HG03378 (cell line): ENCODE results near the gene BRD1.

ENCODE experiments used
- ATAC-seq: cut with Tn5 transposase; IDR thresholded peaks from one replicate; pipeline ENCODE4 v1.9.1; 2021; ENCODE audit warnings: mild to moderate bottlenecking, moderate library complexity; ENCODE audit not compliant: unreplicated experiment

BRD1 gene

DNA sequence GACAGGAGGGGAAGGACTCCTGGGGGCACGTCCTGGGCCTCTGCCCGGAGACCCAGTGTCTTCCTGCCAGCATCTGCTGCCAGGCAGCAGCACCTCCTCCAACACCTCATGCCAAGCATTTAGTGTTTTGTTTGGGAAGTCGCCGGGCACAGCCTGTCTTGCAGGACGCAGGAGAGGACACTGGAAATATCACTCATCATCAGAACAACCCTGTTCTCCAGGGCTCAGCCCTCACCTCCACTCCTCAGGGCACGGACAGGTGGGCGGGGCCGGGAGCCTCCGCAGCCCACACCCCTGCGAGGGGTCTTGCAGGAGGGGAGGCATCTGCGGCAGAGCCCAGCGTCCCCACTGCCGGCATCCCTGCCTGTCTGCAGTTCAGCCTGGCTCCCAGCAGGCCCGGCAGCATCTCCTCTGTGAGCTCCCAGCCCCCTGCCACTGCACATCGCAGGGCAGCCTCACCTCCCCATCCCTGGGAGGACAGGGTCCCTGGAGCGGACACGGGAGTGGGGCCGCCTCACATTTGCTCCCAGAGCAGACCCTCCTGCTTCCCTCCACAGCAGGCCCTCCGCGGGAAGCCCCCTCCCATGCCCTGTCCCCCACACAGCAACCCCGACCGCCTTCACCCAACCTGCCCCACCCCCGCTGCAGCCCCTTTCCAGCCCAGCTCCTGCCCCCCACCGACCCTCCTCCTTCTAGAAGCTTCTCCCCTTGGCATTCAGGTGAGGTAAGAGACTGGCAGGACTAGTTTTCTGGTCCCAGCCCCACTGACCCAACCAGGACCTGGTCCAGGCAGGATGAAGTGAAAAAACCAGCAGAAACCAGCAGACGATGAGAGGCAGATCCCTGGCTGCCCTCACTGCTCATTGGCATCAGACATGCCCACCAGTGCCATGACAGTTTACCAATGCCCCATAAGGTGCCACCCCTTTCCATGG is 72.7 kb downstream of the BRD1 start:
- no peak for ATAC-seq

DNA sequence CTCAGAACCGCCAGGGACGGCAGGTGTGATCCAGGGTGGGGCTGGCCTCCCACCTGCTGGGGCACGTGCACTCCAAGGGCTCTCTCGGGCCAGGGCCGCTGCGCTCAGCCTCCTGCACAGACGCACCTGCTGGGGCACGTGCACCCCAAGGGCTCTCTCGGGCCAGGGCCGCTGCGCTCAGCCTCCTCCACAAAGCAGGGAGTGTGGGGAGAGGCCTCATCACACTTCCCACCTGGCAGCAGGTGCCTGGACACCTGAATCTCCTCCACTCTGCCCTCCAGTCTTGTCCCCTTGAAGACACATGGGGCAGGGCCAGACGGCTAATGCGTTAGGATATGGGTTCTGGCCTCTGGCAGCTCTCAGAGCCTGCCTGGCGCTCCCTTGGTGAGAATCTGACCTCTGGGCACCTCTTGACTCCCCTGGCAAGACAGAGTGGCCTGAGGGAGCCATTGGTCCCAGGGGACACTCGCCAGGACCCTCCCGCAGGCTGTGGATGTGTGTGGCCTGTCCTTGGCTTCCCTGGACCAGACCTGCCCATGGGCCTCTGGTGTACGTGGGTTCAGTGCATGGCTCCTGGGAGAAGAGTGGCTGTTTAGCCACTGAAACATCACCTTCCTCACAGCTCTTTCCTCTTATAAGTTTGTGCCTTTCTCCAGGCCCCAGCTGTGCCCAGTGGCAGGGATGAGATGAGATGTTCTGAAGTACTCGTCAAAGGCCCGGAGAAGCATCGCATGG is 73.5 kb downstream of the BRD1 start:
- no peak for ATAC-seq

DNA sequence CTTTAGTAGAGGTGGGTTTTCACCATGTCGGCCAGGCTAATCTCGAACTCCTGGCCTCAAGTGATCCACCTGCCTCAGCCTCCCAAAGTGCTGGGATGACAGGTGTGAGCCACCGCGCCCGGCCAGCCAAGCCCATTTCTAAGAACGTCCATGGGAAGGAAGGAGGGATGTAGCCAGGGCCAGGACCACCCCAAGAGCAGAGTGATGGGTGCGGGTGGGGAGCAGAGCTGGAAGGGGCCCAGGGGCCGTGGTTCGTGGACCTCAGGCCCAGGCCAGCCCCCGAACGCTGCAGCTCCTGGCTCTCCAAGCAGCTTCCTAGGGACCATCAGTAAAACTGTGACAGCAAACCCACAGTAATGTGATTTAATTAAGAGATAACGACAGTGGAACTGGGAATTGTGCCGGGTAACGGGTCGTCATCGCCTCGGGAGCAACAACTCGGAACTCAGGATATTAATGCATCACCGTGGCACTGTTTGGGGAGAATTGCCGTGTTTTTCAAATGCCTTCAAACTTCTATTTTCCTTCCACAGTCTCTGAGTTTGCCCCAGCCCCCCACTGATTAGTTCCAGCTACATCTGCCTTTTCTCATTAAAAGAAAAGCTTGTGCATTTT is 74.3 kb downstream of the BRD1 start:
- ATAC-seq, result no peak

DNA sequence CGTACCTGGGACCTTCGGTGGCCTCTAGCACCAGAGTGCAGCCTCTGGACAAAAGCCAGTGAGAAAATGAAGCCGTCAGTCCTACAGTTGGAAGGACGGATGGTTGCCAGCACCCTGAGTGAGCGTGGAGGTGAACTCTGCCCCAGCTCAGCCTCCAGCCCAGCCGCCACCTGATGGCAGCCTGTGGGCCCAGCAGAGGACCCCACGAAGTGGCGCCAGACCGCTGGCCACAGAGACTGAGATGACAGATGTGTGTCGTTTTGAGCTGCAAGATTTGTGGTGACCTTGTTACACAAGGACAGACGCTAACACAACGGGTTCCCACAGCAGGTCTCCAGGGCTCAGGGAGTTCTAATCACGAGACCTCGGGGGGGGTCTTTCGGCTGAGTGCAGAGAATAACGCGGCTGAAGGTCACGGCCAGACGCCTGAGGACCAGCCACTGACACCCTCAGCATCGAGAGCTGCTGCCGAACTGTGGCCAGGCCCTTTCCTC is 75.0 kb downstream of the BRD1 start:
- no peak for ATAC-seq

DNA sequence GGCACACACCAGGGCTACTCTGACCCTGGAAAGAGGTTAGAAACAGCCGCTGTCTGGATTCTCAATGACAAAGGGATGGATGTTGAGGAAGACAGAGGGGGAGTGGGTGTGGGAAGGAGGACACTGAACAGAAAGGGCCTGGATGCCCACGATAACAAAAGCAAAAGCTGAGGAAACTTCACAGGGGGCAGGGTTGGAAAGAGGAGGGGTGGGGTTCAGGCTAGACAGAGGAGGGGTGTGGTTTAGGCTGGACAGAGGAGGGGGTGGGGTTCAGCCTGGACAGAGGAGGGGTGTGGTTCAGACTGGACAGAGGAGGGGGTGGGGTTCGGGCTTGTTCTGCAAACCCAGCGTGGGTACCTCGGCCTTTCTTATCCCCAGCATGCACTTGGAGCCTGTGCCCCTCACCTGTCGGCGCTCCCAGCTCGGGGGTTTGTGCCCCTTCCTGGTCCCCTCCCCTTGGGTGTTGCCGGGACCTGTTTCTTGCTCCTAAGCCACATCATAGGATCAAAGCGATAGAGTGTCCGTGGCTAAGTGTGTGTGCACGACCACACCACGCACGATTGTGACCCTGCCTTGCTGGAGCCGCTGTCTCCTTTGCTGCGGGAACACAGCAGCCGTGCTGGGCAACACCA is 75.6 kb downstream of the BRD1 start:
- no peak for ATAC-seq

DNA sequence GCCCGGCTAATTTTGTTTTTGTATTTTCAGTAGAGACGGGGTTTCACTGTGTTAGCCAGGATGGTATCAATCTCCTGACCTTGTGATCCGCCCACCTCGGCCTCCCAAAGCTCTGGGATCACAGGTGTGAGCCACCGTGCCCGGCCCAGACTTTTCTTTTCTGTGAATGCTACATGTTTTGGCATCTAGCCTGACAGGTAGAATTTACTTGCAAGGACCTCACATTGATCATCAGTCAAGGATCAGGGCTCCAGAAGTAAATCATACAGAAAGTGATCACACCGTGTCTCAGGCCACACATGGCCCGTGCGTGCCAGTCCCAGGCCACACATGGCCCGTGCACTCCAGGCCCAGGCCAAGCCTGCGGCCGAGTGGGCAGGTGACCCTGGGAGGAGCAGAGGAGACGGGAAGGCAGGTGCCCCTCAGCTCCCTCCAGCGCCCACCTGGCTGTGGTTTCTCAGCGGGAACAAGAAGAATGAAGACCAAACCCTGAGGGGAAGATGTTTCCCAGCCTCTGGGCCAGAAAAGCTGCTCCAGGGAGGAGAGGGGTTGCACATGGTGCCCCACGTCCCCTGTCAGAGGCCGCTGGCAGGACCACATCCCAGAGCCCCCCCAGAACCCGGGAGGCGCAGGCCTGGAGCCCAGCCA is 76.2 kb downstream of the BRD1 start:
- ATAC-seq, result no peak

DNA sequence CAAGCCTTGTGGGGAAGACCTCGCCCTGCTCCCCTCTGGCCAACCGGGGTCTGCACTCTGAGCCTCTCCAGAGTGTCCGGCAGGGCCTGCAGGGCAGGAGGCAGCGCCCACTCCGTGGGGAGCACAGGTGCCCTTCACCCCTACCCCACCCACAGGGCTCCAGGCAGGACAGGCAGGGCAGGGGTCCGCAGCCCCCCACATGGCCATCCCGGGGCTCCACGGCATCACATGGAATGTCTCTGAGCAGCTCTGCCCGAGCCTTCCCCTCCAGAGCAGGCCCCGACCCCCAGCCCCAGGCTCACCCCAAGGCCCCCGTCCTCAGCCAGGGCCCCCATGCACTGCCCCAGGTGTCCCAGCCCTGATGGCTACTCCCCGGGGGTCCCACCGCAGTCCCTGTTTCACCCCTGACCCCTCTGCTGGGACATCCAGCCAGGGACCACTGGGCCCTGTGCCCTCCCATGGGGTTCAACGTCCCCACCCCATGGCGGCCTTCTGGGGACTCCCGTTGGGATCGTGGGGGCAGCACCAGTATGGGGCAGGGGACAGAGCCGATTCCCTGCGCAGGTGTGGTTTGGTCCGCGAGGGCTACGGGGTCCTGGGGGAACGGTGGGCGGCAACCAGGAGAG is 77.7 kb downstream of the BRD1 start:
- ATAC-seq, result no peak

DNA sequence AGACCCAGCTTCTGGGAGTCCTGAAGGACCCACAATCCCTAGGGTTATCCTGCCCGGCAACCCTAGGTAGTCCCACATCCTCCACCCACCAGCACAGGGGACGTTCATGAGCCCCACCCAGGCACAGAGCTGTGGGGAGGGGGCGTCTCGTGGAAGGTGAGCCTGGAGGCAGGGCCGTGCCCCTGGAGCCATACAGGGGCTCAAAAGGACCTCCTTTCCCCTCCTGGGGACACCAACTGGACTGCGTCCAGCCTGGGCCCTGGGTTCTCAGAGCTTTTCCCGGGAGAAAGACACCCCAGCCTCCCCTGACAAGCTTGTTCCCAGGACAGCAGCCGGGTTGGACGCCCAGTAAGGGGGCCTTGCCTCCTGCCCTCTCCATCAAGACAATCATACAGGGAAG is 78.4 kb downstream of the BRD1 start:
- ATAC-seq, result no peak

DNA sequence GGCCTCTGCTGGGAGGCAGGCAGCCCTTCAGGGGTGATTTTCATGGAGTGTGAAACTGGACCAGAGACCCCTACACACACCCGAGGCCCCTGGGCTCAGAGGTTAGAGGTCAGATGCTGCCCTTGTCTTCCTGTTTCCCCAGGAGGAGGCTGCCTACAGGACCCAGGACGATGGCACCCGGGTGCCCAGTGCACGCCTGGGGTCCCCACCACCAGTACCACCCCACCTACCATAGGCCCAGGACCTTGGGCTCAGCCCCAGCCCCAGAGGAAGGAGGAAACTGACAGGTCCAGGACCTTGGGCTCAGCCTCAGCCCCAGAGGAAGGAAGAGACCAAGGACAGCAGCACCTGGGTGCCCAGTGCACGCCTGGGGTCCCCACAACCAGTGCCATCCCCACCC is 79.2 kb downstream of the BRD1 start:
- ATAC-seq, result no peak

DNA sequence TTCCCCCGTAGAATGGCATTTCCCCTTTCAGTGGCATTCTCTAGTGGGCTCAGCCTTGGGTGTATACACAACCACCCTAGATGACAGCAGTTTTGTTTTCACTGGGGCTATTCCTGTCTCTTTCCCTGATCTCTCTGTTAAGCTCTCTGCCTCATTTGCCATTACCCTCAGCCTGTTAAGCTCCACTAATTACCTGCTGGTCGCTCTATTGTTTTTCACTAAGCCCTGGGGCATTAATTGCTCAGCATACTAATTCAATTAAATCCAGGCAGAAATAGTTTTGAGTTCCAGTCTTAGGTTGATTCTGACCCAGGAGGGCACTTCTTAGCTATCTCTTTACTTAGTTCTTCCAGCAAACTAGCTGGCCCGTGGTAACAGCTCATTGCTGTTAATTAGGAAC is 80.0 kb downstream of the BRD1 start:
- no peak for ATAC-seq

DNA sequence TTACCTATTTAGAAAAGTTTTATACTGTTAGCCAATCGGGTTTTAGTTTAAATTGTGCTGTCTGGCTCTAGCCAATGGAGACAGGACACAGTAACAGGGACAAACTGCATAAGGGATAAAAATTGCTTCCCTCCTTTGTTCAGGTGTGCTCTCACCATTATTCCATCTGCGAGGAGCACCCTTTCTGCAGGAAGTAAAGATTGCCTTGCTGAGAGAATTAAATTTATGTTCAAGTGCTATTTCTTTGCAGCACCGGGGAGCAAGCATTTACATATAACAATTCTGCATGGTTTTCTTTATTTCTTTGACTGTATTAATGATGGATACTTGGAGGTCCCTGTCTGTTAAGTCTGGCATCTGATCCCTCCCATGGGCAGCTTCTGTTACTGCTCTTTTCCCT is 80.5 kb downstream of the BRD1 start:
- ATAC-seq, result no peak

DNA sequence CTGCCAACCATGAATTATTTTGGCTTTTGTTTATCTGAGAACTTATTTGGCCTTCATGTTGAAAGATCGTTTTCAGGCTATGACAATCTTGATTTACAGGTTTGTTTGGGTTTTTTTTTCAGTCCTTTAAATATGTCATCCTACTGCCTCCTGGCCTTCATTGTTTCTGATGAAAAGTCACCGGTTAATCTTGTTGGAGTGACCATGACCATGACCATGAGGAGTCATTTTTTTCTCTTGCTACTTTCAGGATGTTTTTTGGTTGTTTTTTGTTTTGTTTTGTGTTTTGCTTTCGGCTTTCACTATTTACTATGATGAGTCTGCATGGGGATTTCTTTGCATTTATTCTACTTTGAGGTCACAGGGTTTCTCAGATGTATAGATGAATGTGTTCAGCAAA is 81.6 kb downstream of the BRD1 start:
- no peak for ATAC-seq

DNA sequence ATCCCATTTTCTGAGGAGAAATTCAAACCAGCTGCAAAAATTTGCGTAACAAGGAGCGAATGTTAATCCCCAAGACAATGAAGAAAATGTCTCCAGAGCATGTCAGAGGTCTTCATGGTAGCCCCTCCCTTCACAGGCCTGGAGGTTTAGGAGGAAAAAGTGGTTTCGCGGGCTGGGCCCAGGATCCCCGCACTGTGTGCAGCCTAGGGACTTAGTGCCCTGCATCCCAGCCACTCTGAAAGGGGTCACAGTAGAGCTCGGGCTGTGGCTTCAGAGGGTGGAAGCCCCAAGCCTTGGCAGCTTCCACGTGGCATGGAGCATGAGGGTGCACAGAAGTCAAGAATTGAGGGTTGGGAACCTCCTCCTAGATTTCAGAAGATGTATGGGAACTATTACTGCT is 87.4 kb downstream of the BRD1 start:
- ATAC-seq, result no peak

DNA sequence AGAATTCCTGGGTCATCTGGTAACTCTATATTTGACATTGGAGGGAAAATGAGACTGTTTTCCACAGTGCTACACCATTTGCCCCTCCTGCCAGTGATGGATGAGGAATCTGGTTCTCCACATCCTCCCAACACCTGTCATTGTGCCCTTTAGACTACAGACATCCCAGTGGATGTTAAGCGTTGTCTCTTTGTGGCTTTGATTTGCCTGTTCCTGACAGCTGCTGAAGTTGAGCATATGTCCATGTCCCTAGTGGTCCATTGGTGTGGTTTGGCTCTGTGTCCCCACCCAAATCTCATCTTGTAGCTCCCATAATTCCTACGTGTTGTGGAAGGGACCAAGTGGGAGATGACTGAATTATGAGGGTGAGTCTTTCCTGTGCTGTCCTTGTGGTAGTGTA is 88.5 kb downstream of the BRD1 start:
- ATAC-seq, result no peak

DNA sequence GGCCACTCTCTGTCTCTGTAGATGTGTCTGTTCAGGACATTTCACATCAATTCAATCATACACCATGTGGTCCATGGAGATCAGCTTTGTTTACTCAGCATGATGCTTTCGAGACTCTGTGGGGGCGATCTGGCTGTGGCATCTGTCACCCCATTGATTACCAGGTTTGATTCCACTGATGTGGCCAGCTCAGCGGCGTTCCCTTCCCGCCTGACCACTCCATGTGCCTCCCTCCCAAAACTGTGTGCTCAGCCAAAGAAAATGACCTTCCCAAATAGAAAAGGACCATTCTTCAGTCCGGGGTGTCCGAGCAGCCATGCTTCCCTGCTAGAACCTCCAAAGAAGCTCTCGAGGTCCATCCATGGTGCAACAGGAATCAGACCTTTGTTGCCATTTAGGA is 89.1 kb downstream of the BRD1 start:
- no peak for ATAC-seq

DNA sequence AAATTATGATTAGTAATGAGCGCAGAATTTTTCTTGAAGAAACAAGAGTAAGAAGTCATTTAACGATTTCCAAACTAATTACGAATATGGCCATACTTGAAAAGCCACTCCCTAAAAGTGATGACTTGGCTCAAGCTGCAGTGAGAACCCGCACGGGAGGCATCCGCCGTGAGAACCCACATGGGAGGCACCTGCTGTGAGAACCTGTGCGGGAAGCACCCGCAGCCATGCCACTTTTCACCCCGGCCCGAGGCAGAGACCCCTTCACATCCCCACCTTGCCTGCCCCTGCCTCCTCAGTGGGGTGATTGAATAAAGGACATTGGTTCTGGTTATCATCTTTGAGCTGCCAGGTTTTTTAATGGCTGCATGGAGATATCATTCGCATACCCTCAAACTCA is 89.7 kb downstream of the BRD1 start:
- no peak for ATAC-seq

DNA sequence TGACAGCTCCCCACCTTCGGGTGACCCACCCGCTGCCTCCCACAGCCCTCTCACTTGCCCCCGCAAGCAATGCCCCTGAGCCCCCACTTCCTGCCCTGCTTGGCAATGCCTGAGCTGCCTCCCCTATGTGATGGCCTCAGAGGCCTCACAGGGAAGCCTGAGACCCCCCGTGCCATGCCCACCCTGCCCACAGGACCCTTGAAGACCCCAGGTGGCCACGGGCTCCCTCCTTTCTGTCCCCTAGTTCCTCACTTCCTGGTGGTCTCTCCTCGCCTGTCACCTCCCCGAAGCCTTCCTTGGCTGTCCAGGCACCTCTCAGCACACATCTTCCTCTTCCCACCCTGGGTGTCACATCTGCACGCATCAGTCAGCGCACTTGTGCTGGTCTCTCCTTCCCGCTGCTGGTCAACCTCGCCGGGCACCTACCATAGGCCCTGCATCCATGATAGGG is 90.5 kb downstream of the BRD1 start:
- ATAC-seq, result no peak

DNA sequence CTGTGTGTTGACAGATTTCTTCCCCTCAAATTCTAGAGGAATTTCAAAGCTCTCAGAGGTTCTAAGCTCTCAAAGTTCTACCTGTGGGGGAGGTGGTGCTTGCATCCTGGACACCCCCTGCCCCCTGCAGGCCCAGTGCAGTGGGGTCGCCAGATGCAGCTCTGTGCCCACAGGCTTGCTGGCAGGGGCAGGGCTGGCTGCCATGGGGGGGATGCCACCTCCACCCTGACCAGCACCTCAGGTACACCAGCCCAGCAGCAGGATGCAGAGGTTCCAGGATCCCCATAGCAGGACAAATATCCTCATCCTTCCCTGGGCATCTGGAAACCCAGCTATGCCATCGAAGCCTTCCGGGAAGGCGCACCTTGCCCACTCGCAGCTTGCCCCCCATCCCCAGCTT is 91.1 kb downstream of the BRD1 start:
- ATAC-seq, result no peak

DNA sequence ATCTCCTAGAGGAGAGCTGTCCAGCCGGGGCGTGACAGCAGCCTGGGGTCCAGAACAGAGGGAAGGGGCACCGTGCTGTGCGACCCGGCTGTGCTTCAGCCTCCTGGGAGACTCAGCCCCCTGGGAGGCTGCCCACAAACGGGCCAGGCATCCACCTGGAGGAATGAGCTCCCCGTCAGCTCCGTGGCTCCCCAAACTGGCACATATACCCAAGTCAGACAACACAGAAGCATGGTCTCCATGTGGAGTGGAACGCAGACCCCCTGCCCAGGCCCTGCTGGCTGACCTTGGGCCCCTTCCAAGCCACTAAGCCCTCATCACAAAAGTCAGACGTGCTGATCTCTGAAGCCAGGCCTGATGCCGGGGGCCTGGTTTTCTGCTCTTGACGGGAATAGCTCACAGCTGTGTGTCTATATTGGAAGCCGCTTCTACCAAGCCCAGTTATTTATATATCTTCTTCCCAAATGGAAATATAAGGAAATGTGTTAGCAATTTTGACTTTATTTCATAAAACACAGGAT is 91.7 kb downstream of the BRD1 start:
- no peak for ATAC-seq

DNA sequence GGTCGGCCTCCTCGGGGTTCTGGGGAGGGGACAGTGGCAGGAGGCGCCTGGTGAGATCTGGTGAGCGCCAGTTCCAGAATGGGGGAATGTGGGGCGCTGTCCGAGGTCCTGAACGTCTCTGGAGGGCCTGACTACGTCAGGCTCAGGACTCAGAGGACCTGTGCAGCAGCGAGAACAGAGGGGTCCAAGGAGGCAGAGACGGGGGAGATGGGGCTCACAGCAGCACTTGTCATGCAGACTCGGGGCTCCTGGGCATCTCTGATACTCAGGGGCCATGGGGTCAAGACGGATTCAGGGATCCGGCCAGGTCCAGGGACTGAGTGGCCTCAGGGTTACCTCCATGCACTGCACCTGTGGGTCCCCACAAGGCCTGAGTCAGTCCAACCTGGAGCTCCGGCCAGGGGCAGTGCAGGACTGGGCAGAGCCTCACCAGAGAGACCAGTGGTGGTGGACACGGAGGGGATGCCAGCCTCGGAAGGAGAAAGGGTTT is 92.2 kb downstream of the BRD1 start:
- no peak for ATAC-seq
